OCI-LY3 (cell line): ENCODE data around the gene FBXW4.

ENCODE experiments used
- H2AFZ ChIP-seq: fragments of 200-600, 300-600 bp; shearing (Covaris generic); 2 replicates; pipeline ENCODE4 v1.6.0; 2014; ENCODE audit warnings: antibody characterized with exemption, low read depth, low read length
- H3K27ac ChIP-seq: fragments of 200-600, 300-600 bp; sonication (generic); 2 replicates; pipeline ENCODE4 v1.5.1; 2014; ENCODE audit warnings: mild to moderate bottlenecking, low read length, moderate library complexity, mixed read lengths
- H3K27me3 ChIP-seq: fragments of 200-600, 300-600 bp; sonication (generic); 2 replicates; pipeline ENCODE4 v1.6.1; 2014; ENCODE audit warnings: low read depth, low read length, mixed read lengths
- H3K36me3 ChIP-seq: fragments of 200-600, 300-600 bp; sonication (generic); replicated peaks from 2 replicates; pipeline ENCODE3; 2014; ENCODE audit warnings: low read depth, low read length, mixed read lengths
- H3K4me1 ChIP-seq: fragments of 300-600, 200-600 bp; sonication (generic); 2 replicates; pipeline ENCODE4 v1.6.1; 2014; ENCODE audit warnings: low read length, mixed read lengths
- H3K4me2 ChIP-seq: fragments of 200-600, 300-600 bp; sonication (generic); 2 replicates; pipeline ENCODE4 v1.6.1; 2014; ENCODE audit warnings: low read length, mixed read lengths
- H3K4me3 ChIP-seq: fragments of 300-600, 200-600 bp; sonication (generic); 2 replicates; pipeline ENCODE4 v1.5.1; 2014; ENCODE audit warnings: antibody characterized with exemption, mild to moderate bottlenecking, low read length, moderate library complexity
- H3K79me2 ChIP-seq: fragments of 300-600, 200-600 bp; shearing (Covaris generic); 2 replicates; pipeline ENCODE4 v1.6.1; 2014; ENCODE audit warnings: mild to moderate bottlenecking, low read length, mixed read lengths
- H3K9ac ChIP-seq: fragments of 300-600, 200-600 bp; shearing (Covaris generic); 2 replicates; pipeline ENCODE4 v1.6.0; 2014; ENCODE audit warnings: mild to moderate bottlenecking, low read length, moderate library complexity
- H3K9me3 ChIP-seq: fragments of 200-600, 300-600 bp; shearing (Covaris generic); 2 replicates; pipeline ENCODE4 v1.6.1; 2014; ENCODE audit warnings: low read length, mixed read lengths; ENCODE audit not compliant: insufficient read depth
- H4K20me1 ChIP-seq: fragments of 200-600, 300-600 bp; sonication (generic); 2 replicates; pipeline ENCODE4 v1.6.1; 2016; ENCODE audit warnings: low read length, mixed read lengths; ENCODE audit not compliant: insufficient read depth
- EZH2phosphoT487 ChIP-seq: fragments of 200-600 bp; shearing (Covaris generic); IDR thresholded peaks from 2 replicates; pipeline ENCODE4 v1.6.1; 2018; ENCODE audit warnings: antibody characterized with exemption, mixed run types, low read depth
- TF ChIP-seq, protein P1 (sequence below): fragments of 200-600, 300-600 bp; sonication (generic); IDR thresholded peaks from 2 replicates; pipeline ENCODE4 v1.5.1; 2014; ENCODE audit warnings: antibody characterized with exemption, low read length, low read depth

Gene FBXW4, protein sequence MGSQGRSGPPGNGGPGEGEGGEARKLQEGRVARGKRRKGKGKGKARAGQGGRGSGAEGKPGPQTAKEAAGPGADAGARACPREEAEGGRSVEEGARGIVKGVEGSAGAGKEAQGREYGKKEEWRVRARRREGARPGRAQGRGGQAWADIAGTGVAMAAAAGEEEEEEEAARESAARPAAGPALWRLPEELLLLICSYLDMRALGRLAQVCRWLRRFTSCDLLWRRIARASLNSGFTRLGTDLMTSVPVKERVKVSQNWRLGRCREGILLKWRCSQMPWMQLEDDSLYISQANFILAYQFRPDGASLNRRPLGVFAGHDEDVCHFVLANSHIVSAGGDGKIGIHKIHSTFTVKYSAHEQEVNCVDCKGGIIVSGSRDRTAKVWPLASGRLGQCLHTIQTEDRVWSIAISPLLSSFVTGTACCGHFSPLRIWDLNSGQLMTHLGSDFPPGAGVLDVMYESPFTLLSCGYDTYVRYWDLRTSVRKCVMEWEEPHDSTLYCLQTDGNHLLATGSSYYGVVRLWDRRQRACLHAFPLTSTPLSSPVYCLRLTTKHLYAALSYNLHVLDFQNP

GRCh38 chr10:101694674-101695403 lies at the start of gene FBXW4:
FBXW4 (minus strand) TSS chr10:101695170; CDS start chr10:101695105, 65 bp downstream.
- no peaks in the 10 kb centered on the region for H3K27me3 ChIP-seq
- peaks cover 54% of the 10 kb centered on the region for H3K79me2 ChIP-seq
- H3K36me3 ChIP-seq = peaks cover 6% of the 10 kb centered on the region
- peak within 1 kb of the TSS; percentile 95 for H3K9ac ChIP-seq
- H3K9me3 ChIP-seq = no peaks in the 10 kb centered on the region
- peak within 1 kb of the TSS; percentile 94 for H3K4me3 ChIP-seq
- H4K20me1 ChIP-seq = peaks cover 16% of the 10 kb centered on the region
- TF ChIP-seq, protein P1, sequence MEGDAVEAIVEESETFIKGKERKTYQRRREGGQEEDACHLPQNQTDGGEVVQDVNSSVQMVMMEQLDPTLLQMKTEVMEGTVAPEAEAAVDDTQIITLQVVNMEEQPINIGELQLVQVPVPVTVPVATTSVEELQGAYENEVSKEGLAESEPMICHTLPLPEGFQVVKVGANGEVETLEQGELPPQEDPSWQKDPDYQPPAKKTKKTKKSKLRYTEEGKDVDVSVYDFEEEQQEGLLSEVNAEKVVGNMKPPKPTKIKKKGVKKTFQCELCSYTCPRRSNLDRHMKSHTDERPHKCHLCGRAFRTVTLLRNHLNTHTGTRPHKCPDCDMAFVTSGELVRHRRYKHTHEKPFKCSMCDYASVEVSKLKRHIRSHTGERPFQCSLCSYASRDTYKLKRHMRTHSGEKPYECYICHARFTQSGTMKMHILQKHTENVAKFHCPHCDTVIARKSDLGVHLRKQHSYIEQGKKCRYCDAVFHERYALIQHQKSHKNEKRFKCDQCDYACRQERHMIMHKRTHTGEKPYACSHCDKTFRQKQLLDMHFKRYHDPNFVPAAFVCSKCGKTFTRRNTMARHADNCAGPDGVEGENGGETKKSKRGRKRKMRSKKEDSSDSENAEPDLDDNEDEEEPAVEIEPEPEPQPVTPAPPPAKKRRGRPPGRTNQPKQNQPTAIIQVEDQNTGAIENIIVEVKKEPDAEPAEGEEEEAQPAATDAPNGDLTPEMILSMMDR = no peak
- TF ChIP-seq EZH2phosphoT487 = no peak
- peak within 1 kb of the TSS; percentile 80 for H3K27ac ChIP-seq
- H2AFZ ChIP-seq = peak within 1 kb of the TSS; percentile 52
- H3K4me1 ChIP-seq = peaks cover 25% of the 10 kb centered on the region
- H3K4me2 ChIP-seq = peak within 1 kb of the TSS; percentile 94

DNA sequence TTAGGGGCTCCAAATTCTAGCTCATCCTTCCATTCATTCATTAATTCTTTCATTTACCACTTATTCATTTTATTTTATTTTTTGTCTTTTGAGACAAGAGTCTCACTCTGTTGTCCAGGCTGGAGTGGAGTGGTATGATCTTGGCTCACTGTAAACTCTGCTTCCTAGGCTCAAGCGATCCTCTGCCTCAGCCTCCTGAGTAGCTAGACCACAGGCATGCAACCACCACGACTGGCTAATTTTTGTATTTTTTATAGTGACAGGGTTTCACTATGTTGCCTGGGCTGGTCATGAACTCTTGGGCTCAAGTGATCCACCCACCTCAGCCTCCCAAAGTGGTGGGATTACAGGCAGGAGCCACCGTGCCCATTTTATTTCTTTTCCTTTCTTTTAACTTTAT lies 49.3 kb upstream of the FBXW4 start:
- Histone ChIP-seq H3K27ac (no peak overlapping the region), H3K4me3 (no peak overlapping the region), H3K9ac (no peak overlapping the region), H3K9me3 (no peaks in the 10 kb centered on the region), H3K36me3 (no peaks in the 10 kb centered on the region), H3K27me3 (no peaks in the 10 kb centered on the region), H3K4me1 (no peaks in the 10 kb centered on the region), H2AFZ (no peak overlapping the region), H4K20me1 (no peaks in the 10 kb centered on the region), H3K4me2 (no peak overlapping the region), H3K79me2 (no peaks in the 10 kb centered on the region)
- no peak for TF ChIP-seq EZH2phosphoT487
- TF ChIP-seq, protein P1 = no peak

GRCh38 chr10:101741938-101742337 lies 47.0 kb upstream of the FBXW4 start:
- Histone ChIP-seq H2AFZ (no peak overlapping the region), H3K4me3 (no peak overlapping the region), H4K20me1 (no peaks in the 10 kb centered on the region), H3K36me3 (no peaks in the 10 kb centered on the region), H3K27me3 (no peaks in the 10 kb centered on the region), H3K79me2 (no peaks in the 10 kb centered on the region), H3K9me3 (no peaks in the 10 kb centered on the region), H3K27ac (no peak overlapping the region), H3K4me2 (no peak overlapping the region), H3K9ac (no peak overlapping the region), H3K4me1 (no peaks in the 10 kb centered on the region)
- no peak for TF ChIP-seq EZH2phosphoT487
- TF ChIP-seq, protein P1 = no peak

GRCh38 chr10:101736666-101737065 lies 41.7 kb upstream of the FBXW4 start:
- Histone ChIP-seq H3K79me2 (no peaks in the 10 kb centered on the region), H4K20me1 (no peaks in the 10 kb centered on the region), H3K9ac (no peak overlapping the region), H3K4me3 (no peak overlapping the region), H3K4me1 (no peaks in the 10 kb centered on the region), H3K27ac (no peak overlapping the region), H3K36me3 (no peaks in the 10 kb centered on the region), H3K27me3 (no peaks in the 10 kb centered on the region), H3K9me3 (no peaks in the 10 kb centered on the region), H2AFZ (no peak overlapping the region), H3K4me2 (no peak overlapping the region)
- TF ChIP-seq, protein P1 = no peak
- TF ChIP-seq EZH2phosphoT487 = no peak
